Inferior parietal cortex (tissue), 1 donor: ENCODE measurements around the gene LPIN2.
"Not testable (repeated sequence)": the region's sequence is repeated elsewhere in the genome, so short reads cannot be mapped to it uniquely, and the experiment has no call there.

Source experiments
- DNase-seq: peaks from one replicate; pipeline ENCODE4 v3.0.0-alpha.2; 2016; ENCODE audit errors: extremely low spot score

The LPIN2 gene

GRCh38 chr18:3044931-3045698 lies 32.2 kb upstream of the LPIN2 start:
- DNase-seq: no peak

GRCh38 chr18:3042379-3042778 lies 29.4 kb upstream of the LPIN2 start:
- DNase-seq: no peak

- no peak for DNase-seq
These were observed 28.9 kb upstream of the LPIN2 start for GRCh38 chr18:3041843-3042242.

- DNase-seq: no peak
These were observed 27.9 kb upstream of the LPIN2 start for GRCh38 chr18:3040881-3041280.

GRCh38 chr18:3040173-3040572 lies 27.2 kb upstream of the LPIN2 start:
- no peak for DNase-seq

- DNase-seq: no peak
These were observed 24.5 kb upstream of the LPIN2 start for GRCh38 chr18:3037423-3037915.

GRCh38 chr18:3036108-3036507 lies 23.2 kb upstream of the LPIN2 start:
- no peak for DNase-seq

- no peak for DNase-seq
These were observed 22.7 kb upstream of the LPIN2 start for GRCh38 chr18:3035635-3036034.

- no peak for DNase-seq
These were observed 19.8 kb upstream of the LPIN2 start for GRCh38 chr18:3032721-3033120.

GRCh38 chr18:3029215-3029952 lies 16.4 kb upstream of the LPIN2 start:
- DNase-seq: no peak

GRCh38 chr18:3028115-3028514 lies 15.2 kb upstream of the LPIN2 start:
- not testable (repeated sequence) for DNase-seq

- DNase-seq: no peak
These were observed 14.5 kb upstream of the LPIN2 start for GRCh38 chr18:3027370-3027891.

- no peak for DNase-seq
These were observed 12.6 kb upstream of the LPIN2 start for GRCh38 chr18:3025544-3025943.

GRCh38 chr18:3023603-3024002 lies 10.7 kb upstream of the LPIN2 start:
- not testable (repeated sequence) for DNase-seq

GRCh38 chr18:3016585-3017297 lies 3.8 kb upstream of the LPIN2 start:
- no peak for DNase-seq

- no peak for DNase-seq
These were observed 2.9 kb upstream of the LPIN2 start for GRCh38 chr18:3015851-3016250.

- DNase-seq: no peak
These were observed 2.3 kb upstream of the LPIN2 start for GRCh38 chr18:3015204-3015592.

- DNase-seq: no peak
These were observed 1.7 kb upstream of the LPIN2 start for GRCh38 chr18:3014503-3015203.

- no peak for DNase-seq
These were observed 564 bp downstream of the LPIN2 start for GRCh38 chr18:3012136-3013023.

- DNase-seq: no peak
These were observed 2.9 kb downstream of the LPIN2 start for GRCh38 chr18:3010086-3010485.

GRCh38 chr18:3008541-3008940 lies 4.4 kb downstream of the LPIN2 start:
- no peak for DNase-seq
